Muscle layer of duodenum (tissue), 2 donors: ENCODE results near the gene LDHAL6B.

Experiments used
- H3K27ac ChIP-seq: one replicate; pipeline ENCODE4 v1.7.0; 2013; ENCODE audit warnings: mild to moderate bottlenecking, low read length
- H3K27me3 ChIP-seq: one replicate; pipeline ENCODE4 v1.7.0; 2013; ENCODE audit warnings: low read depth, mild to moderate bottlenecking, control low read depth, low read length
- H3K36me3 ChIP-seq, 2 donors: one replicate each; pipeline ENCODE4 v1.7.0; 2013; ENCODE audit warnings: low read length in 2 of 2, control low read depth in 1 of 2, mild to moderate bottlenecking in 1 of 2; ENCODE audit not compliant: insufficient read depth in 2 of 2, control insufficient read depth in 1 of 2
- H3K4me1 ChIP-seq, 2 donors: one replicate each; pipeline ENCODE4 v1.7.0; 2013; ENCODE audit warnings: low read length in 2 of 2, mild to moderate bottlenecking in 2 of 2, control low read depth in 1 of 2, moderate library complexity in 1 of 2; ENCODE audit not compliant: insufficient read depth in 2 of 2, control insufficient read depth in 1 of 2
- H3K4me3 ChIP-seq, 2 donors: one replicate each; pipeline ENCODE4 v1.7.0; 2013; ENCODE audit warnings: low read length in 2 of 2, low read depth in 1 of 2, mild to moderate bottlenecking in 1 of 2
- H3K9me3 ChIP-seq, 2 donors: one replicate each; pipeline ENCODE4 v1.7.0; 2013; ENCODE audit warnings: low read length in 2 of 2, control low read depth in 1 of 2, mild to moderate bottlenecking in 1 of 2; ENCODE audit not compliant: control insufficient read depth in 1 of 2
- donor health status: healthy.

The LDHAL6B gene

GRCh38 chr15:59169251-59169708 lies 37.4 kb upstream of the LDHAL6B start:
- Histone ChIP-seq H3K4me3 (no peak overlapping the region), H3K36me3 (peaks cover 9 to 35% of the 10 kb centered on the region in 2 donors), H3K27me3 (no peaks in the 10 kb centered on the region), H3K27ac (peak overlapping the region; percentile 58), H3K4me1 (no peaks in the 10 kb centered on the region), H3K9me3 (no peaks in the 10 kb centered on the region)

GRCh38 chr15:59170295-59171066 lies 36.2 kb upstream of the LDHAL6B start:
- Histone ChIP-seq H3K4me3 (no peak overlapping the region), H3K4me1 (peaks cover 7% of the 10 kb centered on the region in 2 donors), H3K36me3 (peaks cover 9 to 26% of the 10 kb centered on the region in 2 donors), H3K9me3 (no peaks in the 10 kb centered on the region), H3K27ac (no peak overlapping the region), H3K27me3 (no peaks in the 10 kb centered on the region)

GRCh38 chr15:59171067-59171397 lies 35.6 kb upstream of the LDHAL6B start:
- no peak overlapping the region for H3K4me3 ChIP-seq
- H3K27ac ChIP-seq, result no peak overlapping the region
- H3K27me3 ChIP-seq, result no peaks in the 10 kb centered on the region
- H3K9me3 ChIP-seq, result no peaks in the 10 kb centered on the region
- H3K4me1 ChIP-seq, result peaks cover 7 to 9% of the 10 kb centered on the region in 2 donors
- H3K36me3 ChIP-seq, result peaks cover 9 to 26% of the 10 kb centered on the region in 2 donors

- Histone ChIP-seq H3K9me3 (no peaks in the 10 kb centered on the region), H3K36me3 (peaks cover 13 to 25% of the 10 kb centered on the region in 2 donors), H3K27ac (no peak overlapping the region), H3K4me1 (peaks cover 7 to 9% of the 10 kb centered on the region in 2 donors), H3K27me3 (no peaks in the 10 kb centered on the region), H3K4me3 (no peak overlapping the region)
Observed at GRCh38 chr15:59172289-59172901, 34.2 kb upstream of the LDHAL6B start.

- Histone ChIP-seq H3K4me1 (peaks cover 7 to 9% of the 10 kb centered on the region in 2 donors), H3K27ac (no peak overlapping the region), H3K4me3 (no peak overlapping the region), H3K9me3 (no peaks in the 10 kb centered on the region), H3K36me3 (peaks cover 13 to 31% of the 10 kb centered on the region in 2 donors), H3K27me3 (no peaks in the 10 kb centered on the region)
Observed at GRCh38 chr15:59173194-59173593, 33.4 kb upstream of the LDHAL6B start.

GRCh38 chr15:59174151-59174834 lies 32.4 kb upstream of the LDHAL6B start:
- Histone ChIP-seq H3K4me1 (peaks cover 7 to 9% of the 10 kb centered on the region in 2 donors), H3K4me3 (no peak overlapping the region), H3K27ac (peak overlapping the region; percentile 10), H3K36me3 (peaks cover 13 to 41% of the 10 kb centered on the region in 2 donors), H3K27me3 (no peaks in the 10 kb centered on the region), H3K9me3 (no peaks in the 10 kb centered on the region)

GRCh38 chr15:59174835-59175831 lies 31.5 kb upstream of the LDHAL6B start:
- no peaks in the 10 kb centered on the region for H3K27me3 ChIP-seq
- peaks cover 13 to 33% of the 10 kb centered on the region in 2 donors for H3K36me3 ChIP-seq
- peaks cover 7 to 9% of the 10 kb centered on the region in 2 donors for H3K4me1 ChIP-seq
- no peaks in the 10 kb centered on the region for H3K9me3 ChIP-seq
- no peak overlapping the region for H3K4me3 ChIP-seq
- peak overlapping the region; percentile 10 for H3K27ac ChIP-seq

- peaks cover 8 to 33% of the 10 kb centered on the region in 2 donors for H3K36me3 ChIP-seq
- H3K27ac ChIP-seq, result no peak overlapping the region
- peaks cover 7 to 9% of the 10 kb centered on the region in 2 donors for H3K4me1 ChIP-seq
- no peak overlapping the region for H3K4me3 ChIP-seq
- H3K27me3 ChIP-seq, result no peaks in the 10 kb centered on the region
- peaks cover 0 to 4% of the 10 kb centered on the region in 2 donors for H3K9me3 ChIP-seq
Observed at GRCh38 chr15:59176653-59177316, 29.9 kb upstream of the LDHAL6B start.

- Histone ChIP-seq H3K4me3 (no peak overlapping the region), H3K27ac (no peak overlapping the region), H3K4me1 (peaks cover 7 to 9% of the 10 kb centered on the region in 2 donors), H3K9me3 (peaks cover 0 to 5% of the 10 kb centered on the region in 2 donors), H3K27me3 (no peaks in the 10 kb centered on the region), H3K36me3 (peaks cover 8 to 35% of the 10 kb centered on the region in 2 donors)
Observed at GRCh38 chr15:59177317-59177660, 29.4 kb upstream of the LDHAL6B start.

GRCh38 chr15:59178151-59178695 lies 28.4 kb upstream of the LDHAL6B start:
- H3K4me3 ChIP-seq, result no peak overlapping the region
- no peaks in the 10 kb centered on the region for H3K27me3 ChIP-seq
- H3K27ac ChIP-seq, result no peak overlapping the region
- H3K9me3 ChIP-seq, result peaks cover 0 to 5% of the 10 kb centered on the region in 2 donors
- peaks cover 8 to 39% of the 10 kb centered on the region in 2 donors for H3K36me3 ChIP-seq
- H3K4me1 ChIP-seq, result peaks cover 7 to 9% of the 10 kb centered on the region in 2 donors
